Right atrium auricular region (tissue), 2 donors: ENCODE measurements around the gene PSD. TPM values are rescaled to one million over a fixed set of nuclear protein-coding genes. Genes with fewer than 3 reads are reported as not detected.

Source experiments
- DNase-seq: peaks from one replicate; pipeline ENCODE4 v3.0.0-alpha.2; 2019; ENCODE audit warnings: low spot score
- H3K27ac ChIP-seq, 2 donors: fragments of 200-600 bp; sonication (generic); 1 replicate in 1 of 2; 2 replicates in 1 of 2; pipeline ENCODE4 v1.5.1; 2016 to 2019
- H3K27me3 ChIP-seq, 2 donors: fragments of 200-600 bp; sonication (generic); one replicate each; pipeline versions ENCODE4 v1.5.1 to v1.6.0; 2017 to 2019
- H3K36me3 ChIP-seq: fragments of 200-600 bp; sonication (generic); one replicate; pipeline ENCODE4 v1.5.1; 2016
- H3K4me1 ChIP-seq, 2 donors: fragments of 200-600 bp; sonication (generic); one replicate each; pipeline versions ENCODE4 v1.5.1 to v1.6.0; 2017 to 2019
- H3K4me3 ChIP-seq, 2 donors: fragments of 200-600 bp; sonication (generic); 1 replicate in 1 of 2; 2 replicates in 1 of 2; pipeline ENCODE4 v1.5.1; 2017 to 2019; ENCODE audit warnings: mild to moderate bottlenecking in 1 of 2, moderate library complexity in 1 of 2
- H3K9me3 ChIP-seq, 2 donors: fragments of 200-600 bp; sonication (generic); one replicate each; pipeline ENCODE4 v1.5.1; 2019
- CTCF ChIP-seq, 2 donors: fragments of 200-600 bp; sonication (generic); IDR thresholded peaks; one replicate each; pipeline ENCODE4 v1.5.1; 2019; ENCODE audit warnings: antibody characterized with exemption in 2 of 2
- total RNA-seq, 2 donors: library from RNA; depleted of rRNA; stranded (reverse); fragments of >200 nt; gene quantifications; one replicate each; pipeline ENCODE4 v1.1.0, GENCODE V29; 2016

Gene PSD
- total RNA-seq, 2 donors from 2014 or later: 2.2 to 9.7 TPM

GRCh38 chr10:102404361-102405107 lies 14.1 kb downstream of the PSD start:
- DNase-seq: no peak
- no peaks in the 10 kb centered on the region for H3K27me3 ChIP-seq
- H3K36me3 ChIP-seq: peaks cover 14% of the 10 kb centered on the region
- TF ChIP-seq CTCF (IDR thresholded peaks at IDR 0.05): no peak
- no peak overlapping the region for H3K27ac ChIP-seq
- no peaks in the 10 kb centered on the region for H3K9me3 ChIP-seq
- no peak overlapping the region for H3K4me3 ChIP-seq
- H3K4me1 ChIP-seq: peaks cover 0 to 7% of the 10 kb centered on the region in 2 donors

- Histone ChIP-seq H3K4me1 (peaks cover 0 to 18% of the 10 kb centered on the region in 2 donors), H3K27ac (no peak overlapping the region)
These were observed 15.5 kb downstream of the PSD start for GRCh38 chr10:102403115-102403514.

GRCh38 chr10:102402512-102402896 lies 16.1 kb downstream of the PSD start:
- Histone ChIP-seq H3K27me3 (no peaks in the 10 kb centered on the region), H3K27ac (no peak overlapping the region), H3K36me3 (peaks cover 14% of the 10 kb centered on the region), H3K4me3 (no peak overlapping the region), H3K9me3 (no peaks in the 10 kb centered on the region), H3K4me1 (peaks cover 0 to 18% of the 10 kb centered on the region in 2 donors)
- no peak for TF ChIP-seq CTCF (IDR thresholded peaks at IDR 0.05)
- no peak for DNase-seq

More at GRCh38 chr10:102403115-102403514, 15.5 kb downstream of the PSD start:
- no peak for TF ChIP-seq CTCF (IDR thresholded peaks at IDR 0.05)
- H3K36me3 ChIP-seq: peaks cover 14% of the 10 kb centered on the region
- no peaks in the 10 kb centered on the region for H3K9me3 ChIP-seq
- DNase-seq: no peak
- H3K27me3 ChIP-seq: no peaks in the 10 kb centered on the region
- no peak overlapping the region for H3K4me3 ChIP-seq

- H3K36me3 ChIP-seq: peaks cover 14% of the 10 kb centered on the region
These were observed 16.7 kb downstream of the PSD start for GRCh38 chr10:102401735-102402511.

GRCh38 chr10:102401342-102401654 lies 17.3 kb downstream of the PSD start:
- TF ChIP-seq CTCF (IDR thresholded peaks at IDR 0.05): no peak
- Histone ChIP-seq H3K27me3 (no peaks in the 10 kb centered on the region), H3K27ac (no peak overlapping the region), H3K36me3 (peaks cover 14% of the 10 kb centered on the region), H3K9me3 (no peaks in the 10 kb centered on the region), H3K4me3 (no peak overlapping the region), H3K4me1 (peaks cover 0 to 24% of the 10 kb centered on the region in 2 donors)
- no peak for DNase-seq

More at GRCh38 chr10:102401735-102402511, 16.7 kb downstream of the PSD start:
- Histone ChIP-seq H3K27me3 (no peaks in the 10 kb centered on the region), H3K27ac (no peak overlapping the region), H3K4me1 (peaks cover 0 to 18% of the 10 kb centered on the region in 2 donors), H3K9me3 (no peaks in the 10 kb centered on the region), H3K4me3 (no peak overlapping the region)
- DNase-seq: no peak
- TF ChIP-seq CTCF (IDR thresholded peaks at IDR 0.05): no peak
